HEK293 (cell line): ENCODE measurements around the gene TEAD1.
A peak's percentile ranks its signal among the peaks of the same experiment; 100 is the strongest.

Experiments
- CTCF ChIA-PET: fragments of 350-600 bp; formaldehyde crosslinking; extraction: SDS; loops from one replicate; lab custom pipeline; 2021; ENCODE audit warnings: antibody characterized with exemption; lab: Yijun Ruan, JAX
- POLR2A ChIA-PET: fragments of 300-600 bp; formaldehyde crosslinking; extraction: SDS; loops from one replicate; lab custom pipeline; 2020; ENCODE audit warnings: antibody characterized with exemption, inconsistent platforms; lab: Yijun Ruan, JAX
- H3K27ac ChIP-seq: fragments of 200-500 bp; sonication (Bioruptor generic); 2 replicates; pipeline ENCODE4 v1.5.1; 2014; ENCODE audit warnings: low read depth, low read length, control low read depth, inconsistent platforms; ENCODE audit errors: extremely low read depth
- H3K36me3 ChIP-seq, 2 experiments: fragments of 200-500 bp in 1 of 2; sonication (Bioruptor generic) in 1 of 2; 1 replicate in 1 of 2; 2 replicates in 1 of 2; pipeline ENCODE4 v1.5.1; 2014 to 2017; ENCODE audit warnings: inconsistent platforms in 2 of 2, low read length in 2 of 2; ENCODE audit not compliant: control insufficient read depth in 2 of 2, insufficient read depth in 1 of 2
- H3K4me1 ChIP-seq: fragments of 200-500 bp; sonication (Bioruptor generic); 2 replicates; pipeline ENCODE4 v1.5.1; 2014; ENCODE audit warnings: mild to moderate bottlenecking, low read length, inconsistent platforms; ENCODE audit not compliant: control insufficient read depth, insufficient read depth
- H3K4me3 ChIP-seq: 2 replicates; pipeline ENCODE4 v1.5.1; 2011; ENCODE audit warnings: low read depth, mild to moderate bottlenecking, control low read depth, low read length, moderate library complexity
- H3K9me3 ChIP-seq: fragments of 200-500 bp; sonication (Bioruptor generic); 2 replicates; pipeline ENCODE4 v1.5.1; 2014; ENCODE audit warnings: low read depth, low read length, inconsistent platforms; ENCODE audit not compliant: control insufficient read depth, insufficient read depth
- BCL6B ChIP-seq: fragments of 450-650 bp; formaldehyde crosslinking; IDR thresholded peaks from 2 replicates; pipeline ENCODE4 v1.5.1; 2017; ENCODE audit warnings: missing biosample characterization, missing genetic modification characterization
- HOXD13 ChIP-seq: sonication (generic); formaldehyde crosslinking; IDR thresholded peaks from 2 replicates; pipeline ENCODE4 v1.8.0; 2022; ENCODE audit warnings: missing genetic modification reagents, borderline replicate concordance
- IKZF3 ChIP-seq: fragments of 450-650 bp; IDR thresholded peaks from 2 replicates; pipeline ENCODE4 v1.5.0; 2018; ENCODE audit warnings: missing biosample characterization, mild to moderate bottlenecking, missing genetic modification characterization, moderate library complexity
- KLF10 ChIP-seq: fragments of 450-650 bp; IDR thresholded peaks from 2 replicates; pipeline ENCODE4 v1.5.1; 2018; ENCODE audit warnings: missing biosample characterization, mild to moderate bottlenecking, missing genetic modification characterization
- MYNN ChIP-seq: fragments of 450-650 bp; formaldehyde crosslinking; IDR thresholded peaks from 2 replicates; pipeline ENCODE4 v1.5.1; 2016; ENCODE audit warnings: missing biosample characterization, missing genetic modification characterization, borderline replicate concordance
- PRDM1 ChIP-seq: fragments of 450-650 bp; formaldehyde crosslinking; IDR thresholded peaks from 2 replicates; pipeline ENCODE4; 2016; ENCODE audit warnings: missing biosample characterization, missing genetic modification characterization
- RBAK ChIP-seq: fragments of 450-650 bp; formaldehyde crosslinking; IDR thresholded peaks from 2 replicates; pipeline ENCODE4 v1.5.1; 2016; ENCODE audit warnings: missing biosample characterization, missing genetic modification characterization
- SCRT2 ChIP-seq: fragments of 450-650 bp; formaldehyde crosslinking; IDR thresholded peaks from 2 replicates; pipeline ENCODE4 v1.5.1; 2016; ENCODE audit warnings: missing biosample characterization, missing genetic modification characterization
- TCF7L2 ChIP-seq: IDR thresholded peaks from 2 replicates; pipeline ENCODE4 v1.6.1; 2011; ENCODE audit warnings: low read depth, mild to moderate bottlenecking, inconsistent platforms, low read length, moderate library complexity, borderline replicate concordance
- YY1 ChIP-seq: fragments of 450-650 bp; formaldehyde crosslinking; IDR thresholded peaks from 2 replicates; pipeline ENCODE4 v1.5.1; 2018; ENCODE audit warnings: missing biosample characterization, missing genetic modification characterization
- ZBTB17 ChIP-seq: fragments of 450-650 bp; formaldehyde crosslinking; IDR thresholded peaks from 2 replicates; pipeline ENCODE4 v1.5.1; 2016; ENCODE audit warnings: missing biosample characterization, missing genetic modification characterization
- ZBTB44 ChIP-seq: fragments of 450-650 bp; IDR thresholded peaks from 2 replicates; pipeline ENCODE4 v1.5.1; 2018; ENCODE audit warnings: missing biosample characterization, mild to moderate bottlenecking, missing genetic modification characterization
- ZNF10 ChIP-seq: fragments of 450-650 bp; formaldehyde crosslinking; IDR thresholded peaks from 2 replicates; pipeline ENCODE4 v1.5.1; 2017; ENCODE audit warnings: missing biosample characterization, missing genetic modification characterization
- ZNF133 ChIP-seq: fragments of 450-650 bp; formaldehyde crosslinking; IDR thresholded peaks from 2 replicates; pipeline ENCODE4 v1.5.1; 2016; ENCODE audit warnings: missing biosample characterization, missing genetic modification characterization
- ZNF138 ChIP-seq: fragments of 450-650 bp; formaldehyde crosslinking; IDR thresholded peaks from 2 replicates; pipeline ENCODE4 v1.5.1; 2016; ENCODE audit warnings: missing biosample characterization, missing genetic modification characterization, borderline replicate concordance
- ZNF169 ChIP-seq: fragments of 450-650 bp; formaldehyde crosslinking; IDR thresholded peaks from 2 replicates; pipeline ENCODE4 v1.5.1; 2016; ENCODE audit warnings: missing biosample characterization, missing genetic modification characterization
- ZNF398 ChIP-seq: fragments of 450-650 bp; formaldehyde crosslinking; IDR thresholded peaks from 2 replicates; pipeline ENCODE4 v1.5.1; 2017; ENCODE audit warnings: missing biosample characterization, missing genetic modification characterization
- ZNF514 ChIP-seq: fragments of 450-650 bp; formaldehyde crosslinking; IDR thresholded peaks from 2 replicates; pipeline ENCODE4 v1.5.1; 2016; ENCODE audit warnings: missing biosample characterization, missing genetic modification characterization
- ZNF621 ChIP-seq: fragments of 450-650 bp; formaldehyde crosslinking; IDR thresholded peaks from 2 replicates; pipeline ENCODE4 v1.5.1; 2017; ENCODE audit warnings: missing biosample characterization, missing genetic modification characterization
- ZNF639 ChIP-seq: fragments of 450-650 bp; formaldehyde crosslinking; IDR thresholded peaks from 2 replicates; pipeline ENCODE4 v1.5.1; 2016; ENCODE audit warnings: missing biosample characterization, missing genetic modification characterization
- ZNF664 ChIP-seq: fragments of 450-650 bp; formaldehyde crosslinking; IDR thresholded peaks from 2 replicates; pipeline ENCODE4 v1.5.1; 2016; ENCODE audit warnings: missing biosample characterization, missing genetic modification characterization
- ZNF677 ChIP-seq: fragments of 450-650 bp; IDR thresholded peaks from 2 replicates; pipeline ENCODE4 v1.5.0; 2018; ENCODE audit warnings: missing biosample characterization, mild to moderate bottlenecking, missing genetic modification characterization, moderate library complexity
- ZNF692 ChIP-seq: fragments of 450-650 bp; formaldehyde crosslinking; IDR thresholded peaks from 2 replicates; pipeline ENCODE4 v1.5.1; 2016; ENCODE audit warnings: missing biosample characterization, missing genetic modification characterization
- ZNF76 ChIP-seq: fragments of 450-650 bp; formaldehyde crosslinking; IDR thresholded peaks from 2 replicates; pipeline ENCODE4; 2016; ENCODE audit warnings: low read depth, missing biosample characterization, missing genetic modification characterization, borderline replicate concordance
- ZNF777 ChIP-seq: fragments of 450-650 bp; formaldehyde crosslinking; IDR thresholded peaks from 2 replicates; pipeline ENCODE4 v1.5.1; 2017; ENCODE audit warnings: missing biosample characterization, missing genetic modification characterization, borderline replicate concordance
- ZNF785 ChIP-seq: fragments of 450-650 bp; formaldehyde crosslinking; IDR thresholded peaks from 2 replicates; pipeline ENCODE4 v1.5.1; 2016; ENCODE audit warnings: missing biosample characterization, missing genetic modification characterization
- TF ChIP-seq, protein P1 (sequence below): fragments of 450-650 bp; formaldehyde crosslinking; IDR thresholded peaks from 2 replicates; pipeline ENCODE4 v1.5.1; 2016; ENCODE audit warnings: missing biosample characterization, missing genetic modification characterization

The TEAD1 gene

DNA sequence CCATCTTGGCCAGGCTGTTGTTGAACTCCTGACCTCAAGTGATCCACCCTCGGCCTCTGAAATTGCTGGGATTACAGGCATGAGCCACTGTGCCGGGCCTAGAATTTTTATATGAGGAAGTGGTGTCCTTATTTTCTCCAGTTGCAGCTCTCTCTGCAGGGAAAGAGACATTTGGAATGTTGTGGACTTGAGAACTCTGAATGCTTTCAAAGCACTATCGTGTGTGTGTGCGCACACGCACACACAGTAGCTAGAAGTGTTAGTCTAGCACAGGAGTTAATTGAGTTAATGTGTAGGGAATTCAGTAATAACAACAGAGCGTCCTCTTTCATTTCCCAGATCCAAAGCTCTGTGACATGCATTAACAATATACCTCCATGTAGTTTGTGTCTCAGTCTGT, 170.9 kb downstream of the TEAD1 start:
- no peak for TF ChIP-seq ZNF514 (tag by site-specific recombination)
- TF ChIP-seq ZNF398, result no peak
- TF ChIP-seq ZNF677 (tag by site-specific recombination), result no peak
- TF ChIP-seq ZNF10, result no peak
- no peak for TF ChIP-seq HOXD13 (CRISPR knock-in tag)
- TF ChIP-seq ZNF133 (tag by site-specific recombination), result no peak
- no peak for TF ChIP-seq ZNF785 (tag by site-specific recombination)
- no peak for TF ChIP-seq ZBTB44 (tag by site-specific recombination)
- no peak for TF ChIP-seq ZNF169 (tag by site-specific recombination)
- Histone ChIP-seq H3K27ac (peak overlapping the region; percentile 57; the same call in 1 of the 2 replicates), H3K4me3 (no peak overlapping the region), H3K9me3 (no peaks in the 10 kb centered on the region), H3K4me1 (peaks cover 6% of the 10 kb centered on the region), H3K36me3 (no peaks in the 10 kb centered on the region)
- POLR2A ChIA-PET, result no interaction called here
- CTCF ChIA-PET, result interaction anchor here (0.6 to 1.3 kb wide), 2 partner anchors 24 to 44 kb away, joined by 3 read pairs; no protein-coding TSS in a partner anchor

- H3K4me1 ChIP-seq, result peaks cover 6% of the 10 kb centered on the region
- H3K36me3 ChIP-seq, result no peaks in the 10 kb centered on the region
- ChIA-PET POLR2A (no interaction called here), CTCF (interaction anchor here (0.6 kb wide), 2 partner anchors 43 to 1563 kb away, joined by 3 to 5 read pairs; no protein-coding TSS in a partner anchor)
- peak overlapping the region; percentile 57; the same call in 1 of the 2 replicates for H3K27ac ChIP-seq
- no peaks in the 10 kb centered on the region for H3K9me3 ChIP-seq
- no peak overlapping the region for H3K4me3 ChIP-seq
- no peak for TF ChIP-seq PRDM1 (tag by site-specific recombination)
- TF ChIP-seq TCF7L2, result peak; percentile 92
- no peak for TF ChIP-seq ZNF76 (tag by site-specific recombination)
- TF ChIP-seq, protein P1, sequence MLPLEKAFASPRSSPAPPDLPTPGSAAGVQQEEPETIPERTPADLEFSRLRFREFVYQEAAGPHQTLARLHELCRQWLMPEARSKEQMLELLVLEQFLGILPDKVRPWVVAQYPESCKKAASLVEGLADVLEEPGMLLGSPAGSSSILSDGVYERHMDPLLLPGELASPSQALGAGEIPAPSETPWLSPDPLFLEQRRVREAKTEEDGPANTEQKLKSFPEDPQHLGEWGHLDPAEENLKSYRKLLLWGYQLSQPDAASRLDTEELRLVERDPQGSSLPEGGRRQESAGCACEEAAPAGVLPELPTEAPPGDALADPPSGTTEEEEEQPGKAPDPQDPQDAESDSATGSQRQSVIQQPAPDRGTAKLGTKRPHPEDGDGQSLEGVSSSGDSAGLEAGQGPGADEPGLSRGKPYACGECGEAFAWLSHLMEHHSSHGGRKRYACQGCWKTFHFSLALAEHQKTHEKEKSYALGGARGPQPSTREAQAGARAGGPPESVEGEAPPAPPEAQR (tag by site-specific recombination), result no peak
- no peak for TF ChIP-seq YY1 (tag by site-specific recombination)
- peak; percentile 76; the same call in 1 of the 2 replicates for TF ChIP-seq ZBTB17 (tag by site-specific recombination)
- no peak for TF ChIP-seq RBAK (tag by site-specific recombination)
- no peak for TF ChIP-seq ZNF138 (tag by site-specific recombination)
- no peak for TF ChIP-seq MYNN (tag by site-specific recombination)
- no peak for TF ChIP-seq BCL6B
- TF ChIP-seq ZNF664 (tag by site-specific recombination), result no peak
- TF ChIP-seq ZNF777 (tag by site-specific recombination), result no peak
- no peak for TF ChIP-seq KLF10 (tag by site-specific recombination)
- TF ChIP-seq ZNF621, result no peak
- TF ChIP-seq ZNF639, result no peak
- no peak for TF ChIP-seq SCRT2 (tag by site-specific recombination)
- TF ChIP-seq ZNF692 (tag by site-specific recombination), result no peak
- peak; percentile 54; the same call in 1 of the 2 replicates for TF ChIP-seq IKZF3
Observed at GRCh38 chr11:12845739-12846358, 171.6 kb downstream of the TEAD1 start.
